HCT116 (cell line): ENCODE results near the gene SIGLEC12.

Experiments
- YY1 ChIP-seq: IDR thresholded peaks from 2 replicates; pipeline ENCODE4 v1.6.1; 2011; ENCODE audit warnings: low read length, low read depth, moderate library complexity, mild to moderate bottlenecking; ENCODE audit not compliant: insufficient replicate concordance; ENCODE audit errors: extremely low read depth
- ZNF274 ChIP-seq: fragments of 200-500 bp; sonication (Bioruptor generic); IDR thresholded peaks from 2 replicates; pipeline ENCODE4 v1.6.1; 2014; ENCODE audit warnings: mild to moderate bottlenecking, low read depth, low read length, inconsistent platforms
- TF ChIP-seq, protein P1 (sequence below), 3 experiments: fragments of 200-600 bp in 1 of 3; sonication (generic) in 1 of 3; IDR thresholded peaks in 2 of 3; conservative IDR thresholded peaks in 1 of 3; 2 replicates each; pipeline ENCODE4 v1.5.1; 2012 to 2017; ENCODE audit warnings: low read depth in 2 of 3, low read length in 2 of 3, antibody characterized with exemption in 1 of 3, borderline replicate concordance in 1 of 3, control low read depth in 1 of 3, mild to moderate bottlenecking in 1 of 3, mixed read lengths in 1 of 3, mixed run types in 1 of 3, moderate library complexity in 1 of 3; ENCODE audit not compliant: insufficient read depth in 1 of 3

DNA sequence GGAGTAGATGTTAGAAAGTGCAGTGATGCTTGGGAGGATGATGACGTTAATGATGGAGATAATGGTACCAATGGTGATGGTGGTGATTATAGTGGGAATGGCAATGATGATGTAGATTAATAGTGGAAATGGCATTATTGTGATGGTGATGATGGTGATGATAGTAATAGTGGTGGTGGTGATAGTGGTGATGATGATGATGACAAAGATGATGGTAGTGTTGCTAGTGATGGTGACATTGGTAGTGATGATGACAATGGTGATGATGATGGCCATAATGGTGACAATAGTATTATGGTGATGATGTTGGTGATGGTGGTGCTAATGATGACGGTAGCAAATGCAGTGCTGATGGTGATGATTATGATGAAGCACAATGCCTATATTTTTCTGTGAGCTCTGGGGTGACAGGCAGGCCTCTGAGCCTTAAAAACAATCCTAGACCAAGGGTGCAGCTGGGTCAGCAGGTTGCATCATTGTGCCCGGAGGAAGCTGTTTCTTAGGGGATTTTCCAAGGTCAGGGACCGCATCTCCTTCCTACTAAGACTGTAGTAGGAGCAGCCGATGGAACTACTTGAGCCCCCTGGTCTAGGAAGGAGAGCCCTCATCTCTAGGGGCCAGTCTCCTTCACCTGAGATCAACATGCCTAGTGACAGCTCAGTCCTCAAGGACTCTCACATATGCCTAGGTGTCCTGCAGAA is 15.5 kb downstream of the SIGLEC12 start:
- TF ChIP-seq YY1 (no peak), ZNF274 (no peak)
- TF ChIP-seq, protein P1, sequence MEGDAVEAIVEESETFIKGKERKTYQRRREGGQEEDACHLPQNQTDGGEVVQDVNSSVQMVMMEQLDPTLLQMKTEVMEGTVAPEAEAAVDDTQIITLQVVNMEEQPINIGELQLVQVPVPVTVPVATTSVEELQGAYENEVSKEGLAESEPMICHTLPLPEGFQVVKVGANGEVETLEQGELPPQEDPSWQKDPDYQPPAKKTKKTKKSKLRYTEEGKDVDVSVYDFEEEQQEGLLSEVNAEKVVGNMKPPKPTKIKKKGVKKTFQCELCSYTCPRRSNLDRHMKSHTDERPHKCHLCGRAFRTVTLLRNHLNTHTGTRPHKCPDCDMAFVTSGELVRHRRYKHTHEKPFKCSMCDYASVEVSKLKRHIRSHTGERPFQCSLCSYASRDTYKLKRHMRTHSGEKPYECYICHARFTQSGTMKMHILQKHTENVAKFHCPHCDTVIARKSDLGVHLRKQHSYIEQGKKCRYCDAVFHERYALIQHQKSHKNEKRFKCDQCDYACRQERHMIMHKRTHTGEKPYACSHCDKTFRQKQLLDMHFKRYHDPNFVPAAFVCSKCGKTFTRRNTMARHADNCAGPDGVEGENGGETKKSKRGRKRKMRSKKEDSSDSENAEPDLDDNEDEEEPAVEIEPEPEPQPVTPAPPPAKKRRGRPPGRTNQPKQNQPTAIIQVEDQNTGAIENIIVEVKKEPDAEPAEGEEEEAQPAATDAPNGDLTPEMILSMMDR (IDR thresholded peaks at IDR 0.05 in 2 of 3, conservative IDR thresholded peaks at IDR 0.05 in 1 of 3; ENCODE audit: borderline replicate concordance in 1 of 3, insufficient read depth in 1 of 3, low read depth in 2 of 3, low read length in 2 of 3): no peak
